WTC11 (cell line): ENCODE data around the gene MAP7D2. TPM values are rescaled to one million over a fixed set of nuclear protein-coding genes. Genes with fewer than 3 reads are reported as not detected.

ENCODE experiments used
- ATAC-seq: fragments of 200-7000 bp; cut with Tn5 transposase; 2 replicates; pipeline ENCODE4 v1.10.0; 2021; ENCODE audit warnings: mild to moderate bottlenecking, moderate library complexity
- CTCF ChIA-PET: fragments of 300-600 bp; sonication (Branson Sonifier 250); formaldehyde crosslinking; loops from one replicate; lab custom pipeline; 2021; ENCODE audit warnings: antibody characterized with exemption; lab: Charles Lee
- POLR2A ChIA-PET: fragments of 350-600 bp; sonication (Branson Sonifier 250); formaldehyde crosslinking; loops from one replicate; lab custom pipeline; 2021; ENCODE audit warnings: antibody characterized with exemption; lab: Charles Lee
- DNase-seq: peaks from one replicate; pipeline ENCODE4 v3.0.0; 2021; ENCODE audit warnings: low spot score
- H3K27ac Mint-ChIP-seq: 2 replicates; pipeline ENCODE4 v1.8.0; 2021; ENCODE audit warnings: mixed read lengths
- H3K27me3 Mint-ChIP-seq: 2 replicates; pipeline ENCODE4 v1.8.0; 2021; ENCODE audit warnings: low read depth, mild to moderate bottlenecking, moderate library complexity, mixed read lengths
- H3K36me3 Mint-ChIP-seq: 2 replicates; pipeline ENCODE4 v1.8.0; 2021; ENCODE audit warnings: mixed read lengths
- H3K4me1 Mint-ChIP-seq: 2 replicates; pipeline ENCODE4 v1.8.0; 2022; ENCODE audit warnings: mixed read lengths
- H3K4me3 Mint-ChIP-seq: 2 replicates; pipeline ENCODE4 v1.8.0; 2021; ENCODE audit warnings: mild to moderate bottlenecking, moderate library complexity, mixed read lengths
- H3K9me3 Mint-ChIP-seq: 2 replicates; pipeline ENCODE4 v1.8.0; 2021; ENCODE audit warnings: mixed read lengths
- ATF1 ChIP-seq: sonication (generic); formaldehyde crosslinking; IDR thresholded peaks from 2 replicates; pipeline ENCODE4 v1.8.1; 2023; ENCODE audit warnings: mild to moderate bottlenecking, moderate library complexity, missing genetic modification reagents
- E2F4 ChIP-seq: sonication (generic); formaldehyde crosslinking; IDR thresholded peaks from 2 replicates; pipeline ENCODE4 v1.8.1; 2022; ENCODE audit warnings: low read depth, mild to moderate bottlenecking, moderate library complexity, missing genetic modification reagents, borderline replicate concordance
- ETV6 ChIP-seq: sonication (generic); formaldehyde crosslinking; IDR thresholded peaks from 2 replicates; pipeline ENCODE4 v1.8.1; 2022; ENCODE audit warnings: mild to moderate bottlenecking, missing genetic modification reagents
- FOXK1 ChIP-seq: sonication (generic); formaldehyde crosslinking; IDR thresholded peaks from 2 replicates; pipeline ENCODE4 v1.8.0; 2022; ENCODE audit warnings: mild to moderate bottlenecking, moderate library complexity, missing genetic modification reagents
- MYBL2 ChIP-seq: sonication (generic); formaldehyde crosslinking; IDR thresholded peaks from 2 replicates; pipeline ENCODE4 v1.8.1; 2023; ENCODE audit warnings: mild to moderate bottlenecking, moderate library complexity, missing genetic modification reagents
- NFYB ChIP-seq: sonication (generic); formaldehyde crosslinking; conservative IDR thresholded peaks from 2 replicates; pipeline ENCODE4 v1.8.0; 2022; ENCODE audit warnings: low read depth, missing genetic modification reagents
- NR2C2 ChIP-seq: sonication (generic); formaldehyde crosslinking; IDR thresholded peaks from 2 replicates; pipeline ENCODE4 v1.8.0; 2022; ENCODE audit warnings: mild to moderate bottlenecking, missing genetic modification reagents
- PRRX2 ChIP-seq: fragments of 250-450 bp; sonication (Bioruptor Pico); IDR thresholded peaks from 2 replicates; pipeline ENCODE4 v1.8.0; 2021; ENCODE audit warnings: mild to moderate bottlenecking
- TEAD4 ChIP-seq: sonication (generic); formaldehyde crosslinking; IDR thresholded peaks from 2 replicates; pipeline ENCODE4 v1.8.0; 2022; ENCODE audit warnings: mild to moderate bottlenecking, missing genetic modification reagents
- TP53 ChIP-seq: sonication (generic); formaldehyde crosslinking; IDR thresholded peaks from 2 replicates; pipeline ENCODE4 v1.8.1; 2023; ENCODE audit warnings: mild to moderate bottlenecking, missing genetic modification reagents
- ZBTB21 ChIP-seq: sonication (generic); formaldehyde crosslinking; IDR thresholded peaks from 2 replicates; pipeline ENCODE4 v1.8.1; 2023; ENCODE audit warnings: mild to moderate bottlenecking, missing genetic modification reagents, borderline replicate concordance
- ZNF121 ChIP-seq: sonication (generic); formaldehyde crosslinking; IDR thresholded peaks from 2 replicates; pipeline ENCODE4 v1.8.0; 2023; ENCODE audit warnings: missing genetic modification reagents
- ZNF138 ChIP-seq: sonication (generic); formaldehyde crosslinking; conservative IDR thresholded peaks from 2 replicates; pipeline ENCODE4 v1.8.1; 2022; ENCODE audit warnings: mild to moderate bottlenecking, moderate library complexity, missing genetic modification reagents
- ZNF317 ChIP-seq: sonication (generic); formaldehyde crosslinking; IDR thresholded peaks from 2 replicates; pipeline ENCODE4 v1.8.1; 2023; ENCODE audit warnings: low read depth, mild to moderate bottlenecking, moderate library complexity, missing genetic modification reagents, borderline replicate concordance
- ZNF396 ChIP-seq: fragments of 250-450 bp; sonication (Bioruptor Pico); IDR thresholded peaks from 2 replicates; pipeline ENCODE4 v1.8.0; 2021; ENCODE audit warnings: mild to moderate bottlenecking, moderate library complexity, borderline replicate concordance
- ZNF423 ChIP-seq: fragments of 250-450 bp; sonication (Bioruptor Pico); IDR thresholded peaks from 2 replicates; pipeline ENCODE4 v2.1.2; 2022; ENCODE audit warnings: mild to moderate bottlenecking, moderate library complexity
- total RNA-seq: library from RNA; stranded (reverse); gene quantifications from 3 replicates; pipeline ENCODE4 v1.2.3, GENCODE V29; 2021
- TF ChIP-seq, protein P1 (sequence below): sonication (generic); formaldehyde crosslinking; IDR thresholded peaks from 2 replicates; pipeline ENCODE4 v1.8.0; 2023; ENCODE audit warnings: mild to moderate bottlenecking, missing genetic modification reagents
- TF ChIP-seq, protein P2 (sequence below): sonication (generic); formaldehyde crosslinking; IDR thresholded peaks from 2 replicates; pipeline ENCODE4 v1.8.0; 2022; ENCODE audit warnings: mild to moderate bottlenecking, missing genetic modification reagents
- TF ChIP-seq, protein P3 (sequence below): sonication (generic); formaldehyde crosslinking; IDR thresholded peaks from 2 replicates; pipeline ENCODE4 v1.8.1; 2023; ENCODE audit warnings: mild to moderate bottlenecking, missing genetic modification reagents, borderline replicate concordance
- TF ChIP-seq, protein P4 (sequence below): sonication (generic); formaldehyde crosslinking; IDR thresholded peaks from 2 replicates; pipeline ENCODE4 v1.8.1; 2022; ENCODE audit warnings: mild to moderate bottlenecking, missing genetic modification reagents, moderate library complexity, borderline replicate concordance
- TF ChIP-seq, protein P5 (sequence below): sonication (generic); formaldehyde crosslinking; IDR thresholded peaks from 2 replicates; pipeline ENCODE4 v1.8.1; 2022; ENCODE audit warnings: low read depth, missing genetic modification reagents, borderline replicate concordance
- TF ChIP-seq, protein P6 (sequence below): sonication (generic); formaldehyde crosslinking; IDR thresholded peaks from 2 replicates; pipeline ENCODE4 v1.8.0; 2022; ENCODE audit warnings: mild to moderate bottlenecking, missing genetic modification reagents

The MAP7D2 gene
- total RNA-seq, 1 experiment from 2014 or later, result 0.57 TPM

DNA sequence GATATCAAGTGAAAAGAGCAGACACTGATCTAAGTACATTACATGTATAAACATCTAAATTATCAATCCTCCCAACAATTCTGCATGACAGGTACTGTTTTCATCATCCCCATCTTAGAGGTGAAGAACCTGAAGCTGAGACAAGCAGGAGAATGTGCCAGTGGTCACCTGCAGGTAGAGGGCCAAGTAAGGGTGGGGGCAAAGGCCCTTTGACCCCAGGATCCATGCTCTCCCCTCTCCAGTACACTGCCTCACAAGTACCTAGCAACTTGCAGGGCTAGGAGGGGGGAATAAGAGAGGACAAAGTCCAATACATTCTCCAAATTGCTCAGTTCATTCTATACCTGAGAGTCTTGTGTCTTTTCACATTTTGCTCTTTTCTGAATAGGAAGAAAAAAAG is 8.3 kb upstream of the MAP7D2 start (continued):
- TF ChIP-seq, protein P1, sequence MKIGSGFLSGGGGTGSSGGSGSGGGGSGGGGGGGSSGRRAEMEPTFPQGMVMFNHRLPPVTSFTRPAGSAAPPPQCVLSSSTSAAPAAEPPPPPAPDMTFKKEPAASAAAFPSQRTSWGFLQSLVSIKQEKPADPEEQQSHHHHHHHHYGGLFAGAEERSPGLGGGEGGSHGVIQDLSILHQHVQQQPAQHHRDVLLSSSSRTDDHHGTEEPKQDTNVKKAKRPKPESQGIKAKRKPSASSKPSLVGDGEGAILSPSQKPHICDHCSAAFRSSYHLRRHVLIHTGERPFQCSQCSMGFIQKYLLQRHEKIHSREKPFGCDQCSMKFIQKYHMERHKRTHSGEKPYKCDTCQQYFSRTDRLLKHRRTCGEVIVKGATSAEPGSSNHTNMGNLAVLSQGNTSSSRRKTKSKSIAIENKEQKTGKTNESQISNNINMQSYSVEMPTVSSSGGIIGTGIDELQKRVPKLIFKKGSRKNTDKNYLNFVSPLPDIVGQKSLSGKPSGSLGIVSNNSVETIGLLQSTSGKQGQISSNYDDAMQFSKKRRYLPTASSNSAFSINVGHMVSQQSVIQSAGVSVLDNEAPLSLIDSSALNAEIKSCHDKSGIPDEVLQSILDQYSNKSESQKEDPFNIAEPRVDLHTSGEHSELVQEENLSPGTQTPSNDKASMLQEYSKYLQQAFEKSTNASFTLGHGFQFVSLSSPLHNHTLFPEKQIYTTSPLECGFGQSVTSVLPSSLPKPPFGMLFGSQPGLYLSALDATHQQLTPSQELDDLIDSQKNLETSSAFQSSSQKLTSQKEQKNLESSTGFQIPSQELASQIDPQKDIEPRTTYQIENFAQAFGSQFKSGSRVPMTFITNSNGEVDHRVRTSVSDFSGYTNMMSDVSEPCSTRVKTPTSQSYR, result no peak
- no peak for TF ChIP-seq ETV6 (CRISPR knock-in tag)
- TF ChIP-seq NR2C2 (CRISPR knock-in tag), result no peak
- TF ChIP-seq ATF1 (CRISPR knock-in tag), result no peak
- TF ChIP-seq ZBTB21 (CRISPR knock-in tag), result no peak
- TF ChIP-seq, all 79 proteins: peak for 0

GRCh38 chrX:20118065-20118824 is 1.5 kb upstream of the MAP7D2 start:
- TF ChIP-seq NFYB (no peak), FOXK1 (CRISPR knock-in tag) (no peak), PRRX2 (CRISPR knock-in tag) (no peak), ZNF138 (CRISPR knock-in tag) (no peak), ZNF317 (CRISPR knock-in tag) (no peak), TP53 (CRISPR knock-in tag) (no peak), E2F4 (CRISPR knock-in tag) (no peak), MYBL2 (no peak), ZNF121 (CRISPR knock-in tag) (no peak), ZNF396 (CRISPR knock-in tag) (no peak), ZNF423 (no peak), TEAD4 (CRISPR knock-in tag) (no peak)
- TF ChIP-seq, protein P2, sequence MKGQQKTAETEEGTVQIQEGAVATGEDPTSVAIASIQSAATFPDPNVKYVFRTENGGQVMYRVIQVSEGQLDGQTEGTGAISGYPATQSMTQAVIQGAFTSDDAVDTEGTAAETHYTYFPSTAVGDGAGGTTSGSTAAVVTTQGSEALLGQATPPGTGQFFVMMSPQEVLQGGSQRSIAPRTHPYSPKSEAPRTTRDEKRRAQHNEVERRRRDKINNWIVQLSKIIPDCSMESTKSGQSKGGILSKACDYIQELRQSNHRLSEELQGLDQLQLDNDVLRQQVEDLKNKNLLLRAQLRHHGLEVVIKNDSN (CRISPR knock-in tag), result no peak
- TF ChIP-seq, protein P3, sequence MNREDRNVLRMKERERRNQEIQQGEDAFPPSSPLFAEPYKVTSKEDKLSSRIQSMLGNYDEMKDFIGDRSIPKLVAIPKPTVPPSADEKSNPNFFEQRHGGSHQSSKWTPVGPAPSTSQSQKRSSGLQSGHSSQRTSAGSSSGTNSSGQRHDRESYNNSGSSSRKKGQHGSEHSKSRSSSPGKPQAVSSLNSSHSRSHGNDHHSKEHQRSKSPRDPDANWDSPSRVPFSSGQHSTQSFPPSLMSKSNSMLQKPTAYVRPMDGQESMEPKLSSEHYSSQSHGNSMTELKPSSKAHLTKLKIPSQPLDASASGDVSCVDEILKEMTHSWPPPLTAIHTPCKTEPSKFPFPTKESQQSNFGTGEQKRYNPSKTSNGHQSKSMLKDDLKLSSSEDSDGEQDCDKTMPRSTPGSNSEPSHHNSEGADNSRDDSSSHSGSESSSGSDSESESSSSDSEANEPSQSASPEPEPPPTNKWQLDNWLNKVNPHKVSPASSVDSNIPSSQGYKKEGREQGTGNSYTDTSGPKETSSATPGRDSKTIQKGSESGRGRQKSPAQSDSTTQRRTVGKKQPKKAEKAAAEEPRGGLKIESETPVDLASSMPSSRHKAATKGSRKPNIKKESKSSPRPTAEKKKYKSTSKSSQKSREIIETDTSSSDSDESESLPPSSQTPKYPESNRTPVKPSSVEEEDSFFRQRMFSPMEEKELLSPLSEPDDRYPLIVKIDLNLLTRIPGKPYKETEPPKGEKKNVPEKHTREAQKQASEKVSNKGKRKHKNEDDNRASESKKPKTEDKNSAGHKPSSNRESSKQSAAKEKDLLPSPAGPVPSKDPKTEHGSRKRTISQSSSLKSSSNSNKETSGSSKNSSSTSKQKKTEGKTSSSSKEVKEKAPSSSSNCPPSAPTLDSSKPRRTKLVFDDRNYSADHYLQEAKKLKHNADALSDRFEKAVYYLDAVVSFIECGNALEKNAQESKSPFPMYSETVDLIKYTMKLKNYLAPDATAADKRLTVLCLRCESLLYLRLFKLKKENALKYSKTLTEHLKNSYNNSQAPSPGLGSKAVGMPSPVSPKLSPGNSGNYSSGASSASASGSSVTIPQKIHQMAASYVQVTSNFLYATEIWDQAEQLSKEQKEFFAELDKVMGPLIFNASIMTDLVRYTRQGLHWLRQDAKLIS (CRISPR knock-in tag), result no peak
- TF ChIP-seq, protein P4, sequence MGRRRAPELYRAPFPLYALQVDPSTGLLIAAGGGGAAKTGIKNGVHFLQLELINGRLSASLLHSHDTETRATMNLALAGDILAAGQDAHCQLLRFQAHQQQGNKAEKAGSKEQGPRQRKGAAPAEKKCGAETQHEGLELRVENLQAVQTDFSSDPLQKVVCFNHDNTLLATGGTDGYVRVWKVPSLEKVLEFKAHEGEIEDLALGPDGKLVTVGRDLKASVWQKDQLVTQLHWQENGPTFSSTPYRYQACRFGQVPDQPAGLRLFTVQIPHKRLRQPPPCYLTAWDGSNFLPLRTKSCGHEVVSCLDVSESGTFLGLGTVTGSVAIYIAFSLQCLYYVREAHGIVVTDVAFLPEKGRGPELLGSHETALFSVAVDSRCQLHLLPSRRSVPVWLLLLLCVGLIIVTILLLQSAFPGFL, result no peak
- TF ChIP-seq, protein P5, sequence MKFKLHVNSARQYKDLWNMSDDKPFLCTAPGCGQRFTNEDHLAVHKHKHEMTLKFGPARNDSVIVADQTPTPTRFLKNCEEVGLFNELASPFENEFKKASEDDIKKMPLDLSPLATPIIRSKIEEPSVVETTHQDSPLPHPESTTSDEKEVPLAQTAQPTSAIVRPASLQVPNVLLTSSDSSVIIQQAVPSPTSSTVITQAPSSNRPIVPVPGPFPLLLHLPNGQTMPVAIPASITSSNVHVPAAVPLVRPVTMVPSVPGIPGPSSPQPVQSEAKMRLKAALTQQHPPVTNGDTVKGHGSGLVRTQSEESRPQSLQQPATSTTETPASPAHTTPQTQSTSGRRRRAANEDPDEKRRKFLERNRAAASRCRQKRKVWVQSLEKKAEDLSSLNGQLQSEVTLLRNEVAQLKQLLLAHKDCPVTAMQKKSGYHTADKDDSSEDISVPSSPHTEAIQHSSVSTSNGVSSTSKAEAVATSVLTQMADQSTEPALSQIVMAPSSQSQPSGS, result no peak
- TF ChIP-seq, protein P6, sequence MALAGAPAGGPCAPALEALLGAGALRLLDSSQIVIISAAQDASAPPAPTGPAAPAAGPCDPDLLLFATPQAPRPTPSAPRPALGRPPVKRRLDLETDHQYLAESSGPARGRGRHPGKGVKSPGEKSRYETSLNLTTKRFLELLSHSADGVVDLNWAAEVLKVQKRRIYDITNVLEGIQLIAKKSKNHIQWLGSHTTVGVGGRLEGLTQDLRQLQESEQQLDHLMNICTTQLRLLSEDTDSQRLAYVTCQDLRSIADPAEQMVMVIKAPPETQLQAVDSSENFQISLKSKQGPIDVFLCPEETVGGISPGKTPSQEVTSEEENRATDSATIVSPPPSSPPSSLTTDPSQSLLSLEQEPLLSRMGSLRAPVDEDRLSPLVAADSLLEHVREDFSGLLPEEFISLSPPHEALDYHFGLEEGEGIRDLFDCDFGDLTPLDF, result no peak
- TF ChIP-seq, all 79 proteins: peak for 0
- Mint-ChIP-seq H3K36me3 (no peaks in the 10 kb centered on the region), H3K4me3 (no peak overlapping the region), H3K4me1 (peaks cover 4% of the 10 kb centered on the region), H3K27ac (no peak overlapping the region), H3K27me3 (peaks cover 49% of the 10 kb centered on the region), H3K9me3 (no peaks in the 10 kb centered on the region)
- DNase-seq, result no peak
- ATAC-seq, result no peak
- ChIA-PET POLR2A (no interaction called here), CTCF (no interaction called here)
